GM19324 (cell line): Measurements from ENCODE around the gene STARD5.

Experiments
- ATAC-seq: cut with Tn5 transposase; IDR thresholded peaks from one replicate; pipeline ENCODE4 v1.9.1; 2021; ENCODE audit warnings: mild to moderate bottlenecking, moderate library complexity; ENCODE audit not compliant: unreplicated experiment, low FRiP score

STARD5 gene

DNA sequence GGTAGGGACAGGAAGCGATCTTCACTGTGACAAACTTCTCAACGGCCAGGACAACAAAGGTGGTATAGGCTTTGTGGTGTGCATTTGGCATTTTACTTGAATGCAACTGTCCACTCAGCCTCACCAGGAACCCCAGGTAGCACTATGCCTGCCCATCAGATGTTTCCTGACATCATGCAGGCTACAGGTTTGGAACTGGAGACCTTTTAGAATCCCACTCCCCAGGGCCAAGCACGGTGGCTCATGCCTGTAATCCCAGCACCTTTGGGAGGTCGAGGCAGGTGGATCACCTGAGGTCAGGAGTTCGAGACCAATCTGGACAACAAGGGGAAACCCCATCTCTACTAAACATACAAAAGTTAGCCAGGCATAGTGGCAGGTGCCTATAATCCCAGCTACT lies 9.6 kb downstream of the STARD5 start:
- no peak for ATAC-seq

DNA sequence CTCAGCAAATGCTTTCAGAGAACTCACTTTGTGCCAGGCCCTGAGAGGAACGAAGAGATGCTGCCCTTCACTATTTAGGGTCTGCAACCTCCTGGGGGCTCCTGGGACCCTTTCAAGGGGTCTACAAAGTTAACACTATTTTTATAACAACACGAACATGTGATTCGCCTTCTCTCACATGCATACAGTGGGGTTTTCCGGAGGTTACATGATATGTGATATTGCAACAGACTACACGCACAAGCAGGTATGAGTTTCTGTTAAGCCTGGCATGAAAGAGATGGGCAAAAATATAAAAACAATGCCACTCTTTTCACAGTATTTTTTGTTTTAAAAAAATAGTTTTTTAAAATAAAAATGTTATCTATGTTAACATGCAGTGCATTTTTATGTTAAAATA lies 10.3 kb downstream of the STARD5 start:
- ATAC-seq: no peak

DNA sequence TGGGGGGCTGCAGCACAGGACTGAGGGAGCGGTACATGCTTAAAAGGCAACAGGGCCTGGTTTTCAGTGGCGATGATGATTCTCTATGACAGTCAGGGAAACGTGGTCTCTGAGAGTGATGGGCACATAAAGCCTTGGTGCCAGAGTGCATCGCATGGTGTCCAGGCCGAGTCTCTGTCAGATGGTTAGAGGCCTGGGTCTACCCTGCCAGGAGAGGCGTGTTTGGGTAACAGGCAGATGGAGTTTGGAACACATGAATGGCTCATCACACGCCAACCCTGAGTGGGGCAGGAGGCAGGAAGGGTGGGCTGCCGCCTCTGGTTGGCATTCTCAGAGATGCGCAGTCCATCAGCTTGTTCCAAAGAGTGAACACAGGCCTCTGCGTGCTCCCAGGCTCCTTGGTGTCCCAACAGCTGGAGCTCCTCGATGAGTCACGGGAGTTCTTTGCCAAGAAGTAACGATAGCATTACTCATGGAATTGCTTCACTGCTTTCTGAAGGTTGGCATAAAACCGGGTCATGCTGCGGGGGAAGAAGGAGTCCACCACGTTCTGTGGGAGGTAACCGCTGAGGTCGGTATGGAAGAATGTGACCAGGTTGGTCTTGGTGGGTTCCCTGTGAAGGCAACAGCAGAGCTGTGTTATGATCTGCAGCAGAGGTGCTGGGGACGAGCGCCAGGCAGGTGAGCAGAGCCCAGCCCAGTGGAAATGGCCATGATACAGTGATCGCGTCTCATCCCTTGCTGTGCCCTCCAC lies 11.0 kb downstream of the STARD5 start:
- no peak for ATAC-seq

DNA sequence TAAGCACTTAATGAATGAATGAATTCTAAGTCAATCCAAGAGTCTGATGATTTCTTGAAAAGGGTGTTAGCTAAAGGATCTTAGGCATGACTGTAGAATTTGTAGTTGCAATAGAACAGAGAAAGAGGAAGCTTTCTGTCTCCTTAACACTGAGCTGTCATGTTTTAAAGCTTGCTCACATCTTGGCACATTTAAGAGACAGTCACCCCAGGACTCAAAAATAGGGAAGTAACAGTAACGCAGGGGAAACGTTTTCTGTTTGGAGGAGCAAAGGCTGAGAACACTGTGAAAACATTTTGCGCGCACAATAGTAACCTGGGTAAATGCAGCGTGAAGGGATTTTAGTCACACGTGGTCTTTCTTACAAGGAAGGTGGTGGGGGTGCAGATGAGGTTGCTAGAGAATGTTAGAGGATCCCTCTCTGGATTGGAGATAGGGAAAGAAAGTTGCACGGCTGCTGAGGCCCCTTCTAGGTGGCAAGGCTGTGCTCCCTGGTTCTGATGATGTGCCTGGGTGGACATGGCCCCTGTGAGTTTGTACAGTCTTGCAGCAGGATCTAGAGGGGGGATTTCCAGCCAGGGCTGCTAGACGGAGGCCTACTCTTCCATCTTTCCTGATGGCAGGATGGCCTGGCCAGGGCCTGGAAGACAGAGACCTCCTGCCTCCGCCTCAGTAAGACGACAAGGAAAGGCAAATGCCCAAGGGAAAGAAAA lies 12.0 kb downstream of the STARD5 start:
- no peak for ATAC-seq

- ATAC-seq: no peak
Observed at GRCh38 chr15:81310480-81310879, 13.5 kb downstream of the STARD5 start.

DNA sequence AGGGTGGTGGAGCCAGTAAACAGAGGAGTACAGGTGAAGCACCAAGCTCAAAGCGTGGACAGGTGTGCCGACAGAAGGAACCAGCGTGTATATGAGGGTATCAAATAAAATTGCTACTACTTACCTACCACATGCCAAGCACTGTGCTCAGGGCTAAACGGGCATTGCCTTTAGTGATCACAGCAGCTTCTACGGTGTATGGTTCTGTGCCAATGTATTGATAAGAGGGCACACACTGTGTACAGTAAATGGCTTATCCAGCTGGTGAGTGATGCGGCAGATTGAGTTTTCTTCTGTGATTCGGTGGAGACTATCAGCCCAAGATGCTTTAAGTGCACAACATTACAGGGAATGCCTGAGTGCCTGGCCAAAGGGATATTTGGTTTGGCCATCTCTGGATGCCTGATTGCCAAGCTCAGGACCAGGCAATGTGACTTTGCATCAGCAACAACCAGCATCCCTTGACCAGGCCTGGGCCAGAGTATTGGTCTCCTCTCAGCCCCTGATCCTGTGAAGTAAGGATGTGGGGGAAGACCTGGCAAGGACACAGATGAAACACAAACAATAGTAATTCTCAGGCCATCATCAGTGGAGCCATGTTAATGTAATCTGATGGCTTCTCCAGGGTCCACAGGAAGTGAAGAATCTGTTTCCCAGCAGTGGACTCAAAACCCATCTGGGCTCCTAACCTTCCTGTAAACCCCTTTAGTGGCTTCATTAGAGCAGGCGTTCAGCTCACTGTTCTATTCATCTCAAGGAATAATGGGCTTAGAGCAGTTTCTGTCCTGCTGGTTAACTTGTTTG lies 14.1 kb downstream of the STARD5 start:
- no peak for ATAC-seq

GRCh38 chr15:81308260-81308659 lies 15.7 kb downstream of the STARD5 start:
- ATAC-seq: no peak

- no peak for ATAC-seq
Observed at GRCh38 chr15:81304226-81304625, 19.7 kb downstream of the STARD5 start.

DNA sequence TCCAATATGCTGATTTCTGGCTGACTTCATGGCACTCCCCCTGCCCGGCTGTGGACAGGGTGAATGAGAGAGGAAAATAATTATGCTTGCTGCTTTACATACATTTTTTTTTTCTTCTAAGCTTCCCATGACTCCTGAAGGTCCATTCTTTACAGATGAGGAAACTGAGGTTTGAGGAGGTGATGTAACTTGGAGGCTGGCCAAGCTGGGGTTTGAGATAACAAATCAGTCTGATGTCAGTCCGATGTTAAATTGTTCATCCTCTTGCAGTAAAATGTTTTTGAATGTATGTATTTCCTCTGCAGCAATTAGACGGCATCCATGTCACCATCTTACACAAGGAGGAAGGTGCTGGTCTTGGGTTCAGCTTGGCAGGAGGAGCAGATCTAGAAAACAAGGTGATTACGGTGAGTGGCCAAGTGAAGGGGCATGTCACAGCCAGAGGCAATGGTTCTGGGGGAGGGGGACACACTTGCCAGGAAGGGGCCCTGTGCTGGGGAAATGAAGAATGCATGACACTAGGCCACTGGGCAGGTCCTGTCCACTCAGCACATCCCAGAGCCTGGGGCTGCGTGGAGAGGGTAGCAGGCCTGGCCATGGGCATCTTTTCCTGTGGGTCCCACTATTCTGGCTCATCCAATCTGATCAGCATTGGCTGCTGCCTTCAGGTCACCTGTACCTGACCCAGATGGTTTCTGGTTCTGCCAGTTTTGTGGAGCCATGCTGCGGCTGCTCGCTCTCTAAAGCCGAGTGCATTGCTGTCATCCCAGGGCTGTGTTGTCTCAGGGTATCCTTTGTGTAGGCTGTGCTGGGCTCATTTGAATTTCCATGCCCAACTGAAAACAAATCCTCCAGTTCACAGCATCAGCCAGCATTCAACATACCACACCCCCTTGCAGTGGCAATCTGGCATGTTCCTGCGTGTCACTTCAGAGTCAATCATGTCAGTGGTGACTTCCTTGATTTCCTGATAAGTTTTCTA lies 20.4 kb downstream of the STARD5 start:
- ATAC-seq: no peak

DNA sequence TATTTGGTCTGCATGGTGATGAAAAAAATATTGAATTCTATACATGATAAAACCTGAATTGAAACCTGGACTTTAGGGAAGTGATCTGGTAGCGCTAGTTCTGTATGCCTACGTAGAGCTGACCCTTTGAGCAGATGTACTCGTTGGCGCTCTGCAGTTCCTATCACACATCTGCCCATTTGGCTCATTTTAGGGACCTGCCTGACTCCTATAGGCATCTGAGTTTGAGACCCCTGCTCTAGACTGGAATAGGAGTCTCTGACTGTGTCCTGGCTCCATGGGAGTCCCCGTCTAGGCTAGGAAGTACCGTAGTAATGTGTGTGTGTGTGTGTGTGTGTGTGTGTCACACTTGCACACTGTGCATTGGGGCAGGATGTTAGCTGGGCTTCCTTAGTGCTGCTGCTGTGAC lies 21.2 kb downstream of the STARD5 start:
- no peak for ATAC-seq

- ATAC-seq: peak; percentile 82
Observed at GRCh38 chr15:81301815-81302399, 22.0 kb downstream of the STARD5 start.

DNA sequence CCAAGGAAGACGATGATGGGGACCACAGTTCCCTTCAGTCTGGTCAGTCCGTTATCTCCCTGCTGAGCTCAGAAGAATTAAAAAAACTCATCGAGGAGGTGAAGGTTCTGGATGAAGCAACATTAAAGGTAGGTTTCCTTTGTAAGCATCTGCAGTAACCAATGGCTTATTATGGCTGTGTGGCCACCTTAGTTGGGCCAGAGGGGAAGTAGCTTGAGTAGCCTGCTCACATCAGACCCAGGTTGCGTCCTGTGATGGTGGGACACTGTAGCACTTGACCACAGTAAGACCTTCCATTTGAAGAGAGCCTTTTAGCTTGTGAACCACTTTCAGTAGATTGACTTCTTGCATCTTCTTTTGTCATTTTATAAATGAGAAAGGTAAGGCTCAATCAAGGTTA lies 22.6 kb downstream of the STARD5 start:
- ATAC-seq: no peak

GRCh38 chr15:81299630-81300273 lies 24.2 kb downstream of the STARD5 start:
- no peak for ATAC-seq

DNA sequence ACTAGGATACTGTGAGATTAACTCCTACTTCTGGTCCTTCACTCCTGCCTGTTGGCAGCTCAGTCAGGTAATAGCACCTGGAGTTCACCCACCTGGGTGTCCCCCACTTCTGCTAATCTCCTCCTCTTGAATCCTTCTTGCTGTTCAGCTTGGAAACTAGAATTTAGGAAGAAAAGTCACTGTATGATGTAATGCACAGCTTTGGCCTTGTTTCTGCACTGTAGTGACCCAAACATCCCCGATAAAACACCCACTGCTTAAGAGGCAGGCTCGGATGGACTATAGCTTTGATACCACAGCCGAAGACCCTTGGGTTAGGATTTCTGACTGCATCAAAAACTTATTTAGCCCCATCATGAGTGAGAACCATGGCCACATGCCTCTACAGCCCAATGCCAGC lies 24.8 kb downstream of the STARD5 start:
- ATAC-seq: no peak

- ATAC-seq: no peak
Observed at GRCh38 chr15:81298611-81299010, 25.3 kb downstream of the STARD5 start.

- ATAC-seq: no peak
Observed at GRCh38 chr15:81297603-81298575, 26.1 kb downstream of the STARD5 start.

DNA sequence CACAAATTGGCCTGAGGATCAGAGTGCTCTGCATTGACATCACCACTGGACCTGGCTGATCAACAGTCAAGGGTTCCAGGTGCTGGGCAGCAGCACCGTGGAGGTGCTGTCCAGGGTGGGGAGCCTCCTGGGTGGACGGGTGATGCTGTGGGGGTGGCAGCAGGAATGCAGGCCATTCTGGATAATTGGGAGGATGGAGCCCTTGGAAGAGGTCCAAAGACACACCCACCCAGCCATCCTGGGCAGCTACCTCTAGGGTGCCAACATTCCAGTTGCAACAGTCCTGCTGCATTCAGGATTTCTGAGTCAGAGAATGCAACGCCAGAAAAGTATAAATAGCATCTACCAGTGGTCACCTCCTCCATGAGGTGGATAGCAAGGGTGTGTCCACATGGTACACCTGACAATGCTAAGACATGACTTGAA lies 26.8 kb downstream of the STARD5 start:
- peak; percentile 0 for ATAC-seq

- ATAC-seq: peak; percentile 55
Observed at GRCh38 chr15:81296673-81297072, 27.3 kb downstream of the STARD5 start.
